ENCODE measurements around the gene PFDN1. TPM values are rescaled to one million over a fixed set of nuclear protein-coding genes. Genes with fewer than 3 reads are reported as not detected.

PFDN1 gene
- total RNA-seq, 6 experiments from 2014 or later = 9.8 to 30.8 (median 14.7) TPM

GRCh38 chr5:140242099-140242498, 60.8 kb downstream of the PFDN1 start:
- TF ChIP-seq POLR2A (IDR thresholded peaks at IDR 0.05) (no peak), CTCF (IDR thresholded peaks at IDR 0.05) (no peak)
- ATAC-seq (no peak), DNase-seq (no peak)
- no peak overlapping the region for H3K27ac ChIP-seq
- no peaks in the 10 kb centered on the region for H3K27me3 ChIP-seq
- H3K4me1 ChIP-seq = peaks cover 0 to 20% (median 6%) of the 10 kb centered on the region in 4 donors
- intact Hi-C loops (cut with DNase I) = loop anchor here (5.0 kb wide), 2 partner anchors 100 to 115 kb away; no protein-coding TSS in a partner anchor
- no peak overlapping the region for H3K4me3 ChIP-seq
- 80% methylated on average over 1 of the region's 5 CpGs for WGBS (ENCODE audit: insufficient coverage, low coverage, low lambda C conversion rate, missing lambda C conversion rate)
- H3K9me3 ChIP-seq = no peaks in the 10 kb centered on the region
- peaks cover 0 to 8% (median 3%) of the 10 kb centered on the region in 4 donors for H3K36me3 ChIP-seq

- ATAC-seq = peak; percentile 79 to 82 (median 80)
- peak; percentile 84 to 89 (median 88) for DNase-seq
- TF ChIP-seq POLR2A (IDR thresholded peaks at IDR 0.05) = no peak
- no peak overlapping the region for H3K4me3 ChIP-seq
- H3K36me3 ChIP-seq = peaks cover 0 to 8% (median 3%) of the 10 kb centered on the region in 4 donors
- peaks cover 3 to 28% (median 6%) of the 10 kb centered on the region in 4 donors for H3K4me1 ChIP-seq
- H3K9me3 ChIP-seq = no peaks in the 10 kb centered on the region
- 23% methylated on average over 6 of the region's 9 CpGs for WGBS (ENCODE audit: insufficient coverage, low coverage, low lambda C conversion rate, missing lambda C conversion rate)
- intact Hi-C loops (cut with DNase I) = loop anchor here (5.0 kb wide), 2 partner anchors 101 to 116 kb away; no protein-coding TSS in a partner anchor
- H3K27me3 ChIP-seq = no peaks in the 10 kb centered on the region
- H3K27ac ChIP-seq = peak overlapping the region in 1 of 3 donors; percentile 61
These were observed 61.8 kb downstream of the PFDN1 start for GRCh38 chr5:140240987-140241706.

GRCh38 chr5:140239939-140240700, 62.8 kb downstream of the PFDN1 start:
- H3K9me3 ChIP-seq = no peaks in the 10 kb centered on the region
- ATAC-seq = peak; percentile 28 to 45 (median 34)
- H3K27ac ChIP-seq = no peak overlapping the region
- H3K4me1 ChIP-seq = peaks cover 3 to 37% (median 6%) of the 10 kb centered on the region in 4 donors
- H3K27me3 ChIP-seq = no peaks in the 10 kb centered on the region
- intact Hi-C loops (cut with DNase I) = loop anchor here (5.0 kb wide), 2 partner anchors 102 to 117 kb away; no protein-coding TSS in a partner anchor
- H3K4me3 ChIP-seq = no peak overlapping the region
- WGBS (ENCODE audit: insufficient coverage, low coverage, low lambda C conversion rate, missing lambda C conversion rate) = 58% methylated on average over 8 of the region's 11 CpGs
- DNase-seq = peak in 1 of 3 donors; percentile 57
- peaks cover 0 to 4% (median under 1%) of the 10 kb centered on the region in 4 donors for H3K36me3 ChIP-seq
- TF ChIP-seq CTCF (IDR thresholded peaks at IDR 0.05) (peak; percentile 42 to 60 (median 54)), POLR2A (IDR thresholded peaks at IDR 0.05) (no peak)

- Histone ChIP-seq H3K4me1 (peaks cover 3 to 37% (median 6%) of the 10 kb centered on the region in 4 donors), H3K9me3 (no peaks in the 10 kb centered on the region), H3K36me3 (no peaks in the 10 kb centered on the region), H3K4me3 (no peak overlapping the region), H3K27me3 (no peaks in the 10 kb centered on the region), H3K27ac (no peak overlapping the region)
- DNase-seq = no peak
- TF ChIP-seq POLR2A (IDR thresholded peaks at IDR 0.05) (no peak), CTCF (IDR thresholded peaks at IDR 0.05) (no peak)
- 100% methylated on average over 1 of the region's 5 CpGs for whole genome bisulfite sequencing (ENCODE audit: insufficient coverage, low coverage, low lambda C conversion rate, missing lambda C conversion rate)
- ATAC-seq = no peak
- intact Hi-C loops (cut with DNase I) = no loop called here
These were observed 63.4 kb downstream of the PFDN1 start for GRCh38 chr5:140239461-140239860.
